Measurements from ENCODE around the gene GINS3. TPM values are rescaled to one million over a fixed set of nuclear protein-coding genes. Genes with fewer than 3 reads are reported as not detected.

Gene GINS3
- total RNA-seq, 1 donor from 2014 or later: 2.1 TPM

GRCh38 chr16:58425756-58426494, 33.7 kb downstream of the GINS3 start:
- Mint-ChIP-seq H3K4me3 (ENCODE audit: unreplicated experiment) (no peak overlapping the region), H3K27ac (ENCODE audit: unreplicated experiment) (no peak overlapping the region), H3K9me3 (ENCODE audit: low read depth) (no peaks in the 10 kb centered on the region), H3K27me3 (ENCODE audit: low read depth) (peaks cover 37% of the 10 kb centered on the region), H3K4me1 (ENCODE audit: low read depth) (no peaks in the 10 kb centered on the region), H3K36me3 (ENCODE audit: low read depth) (no peaks in the 10 kb centered on the region)
- no peak for TF ChIP-seq CTCF (IDR thresholded peaks at IDR 0.05)
- DNase-seq (ENCODE audit: low spot score): no peak

- H3K27me3 Mint-ChIP-seq (ENCODE audit: low read depth): peaks cover 37% of the 10 kb centered on the region
- H3K27ac Mint-ChIP-seq (ENCODE audit: unreplicated experiment): no peak overlapping the region
- H3K9me3 Mint-ChIP-seq (ENCODE audit: low read depth): no peaks in the 10 kb centered on the region
- DNase-seq (ENCODE audit: low spot score): no peak
- no peaks in the 10 kb centered on the region for H3K36me3 Mint-ChIP-seq (ENCODE audit: low read depth)
- TF ChIP-seq CTCF (IDR thresholded peaks at IDR 0.05): no peak
- no peak overlapping the region for H3K4me3 Mint-ChIP-seq (ENCODE audit: unreplicated experiment)
- no peaks in the 10 kb centered on the region for H3K4me1 Mint-ChIP-seq (ENCODE audit: low read depth)
These were observed 34.7 kb downstream of the GINS3 start for GRCh38 chr16:58426966-58427365.

GRCh38 chr16:58428621-58429542, 36.6 kb downstream of the GINS3 start:
- H3K36me3 Mint-ChIP-seq (ENCODE audit: low read depth): no peaks in the 10 kb centered on the region
- H3K27me3 Mint-ChIP-seq (ENCODE audit: low read depth): peaks cover 33% of the 10 kb centered on the region
- H3K4me1 Mint-ChIP-seq (ENCODE audit: low read depth): no peaks in the 10 kb centered on the region
- no peaks in the 10 kb centered on the region for H3K9me3 Mint-ChIP-seq (ENCODE audit: low read depth)
- no peak overlapping the region for H3K27ac Mint-ChIP-seq (ENCODE audit: unreplicated experiment)
- DNase-seq (ENCODE audit: low spot score): no peak
- no peak for TF ChIP-seq CTCF (IDR thresholded peaks at IDR 0.05)
- H3K4me3 Mint-ChIP-seq (ENCODE audit: unreplicated experiment): no peak overlapping the region

- peaks cover 27% of the 10 kb centered on the region for H3K27me3 Mint-ChIP-seq (ENCODE audit: low read depth)
- H3K4me3 Mint-ChIP-seq (ENCODE audit: unreplicated experiment): no peak overlapping the region
- no peaks in the 10 kb centered on the region for H3K36me3 Mint-ChIP-seq (ENCODE audit: low read depth)
- no peak for TF ChIP-seq CTCF (IDR thresholded peaks at IDR 0.05)
- H3K9me3 Mint-ChIP-seq (ENCODE audit: low read depth): no peaks in the 10 kb centered on the region
- no peak overlapping the region for H3K27ac Mint-ChIP-seq (ENCODE audit: unreplicated experiment)
- H3K4me1 Mint-ChIP-seq (ENCODE audit: low read depth): no peaks in the 10 kb centered on the region
- DNase-seq (ENCODE audit: low spot score): no peak
These were observed 38.4 kb downstream of the GINS3 start for GRCh38 chr16:58430718-58431117.

- Mint-ChIP-seq H3K27ac (ENCODE audit: unreplicated experiment) (no peak overlapping the region), H3K4me1 (ENCODE audit: low read depth) (no peaks in the 10 kb centered on the region), H3K27me3 (ENCODE audit: low read depth) (peaks cover 15% of the 10 kb centered on the region), H3K9me3 (ENCODE audit: low read depth) (peaks cover 7% of the 10 kb centered on the region), H3K4me3 (ENCODE audit: unreplicated experiment) (no peak overlapping the region), H3K36me3 (ENCODE audit: low read depth) (no peaks in the 10 kb centered on the region)
- DNase-seq (ENCODE audit: low spot score): no peak
- TF ChIP-seq CTCF (IDR thresholded peaks at IDR 0.05): no peak
These were observed 41.3 kb downstream of the GINS3 start for GRCh38 chr16:58433569-58433951.

Data from chondrocyte (in vitro differentiated cells).